Astrocyte of the spinal cord (primary cell): ENCODE data around the gene TRPM3.

Experiments used
- DNase-seq: peaks from one replicate; pipeline ENCODE4 v3.0.0; 2011; ENCODE audit warnings: low read depth, low spot score
- H3K4me3 ChIP-seq: 2 replicates; pipeline ENCODE4 v1.5.1; 2011; ENCODE audit warnings: low read depth, mild to moderate bottlenecking, low read length, moderate library complexity
- CTCF ChIP-seq: IDR thresholded peaks from 2 replicates; pipeline ENCODE4 v1.5.1; 2012; ENCODE audit warnings: low read depth, mild to moderate bottlenecking, low read length, inconsistent platforms
- in situ Hi-C: cut with HindIII; loops from 2 replicates; pipeline ENCODE4 v1.10.0; 2017; ENCODE audit warnings: low sequenced_read_pairs

TRPM3 gene

GRCh38 chr9:70610287-70610644 is 511.2 kb downstream of the TRPM3 start:
- in situ Hi-C loops = no loop called here
- DNase-seq = no peak
- no peak overlapping the region for H3K4me3 ChIP-seq
- no peak for TF ChIP-seq CTCF

GRCh38 chr9:70609542-70610286 is 511.7 kb downstream of the TRPM3 start:
- DNase-seq = peak; percentile 82
- in situ Hi-C loops = no loop called here
- no peak overlapping the region for H3K4me3 ChIP-seq
- TF ChIP-seq CTCF = no peak

- no peak overlapping the region for H3K4me3 ChIP-seq
- DNase-seq = no peak
- in situ Hi-C loops = no loop called here
- TF ChIP-seq CTCF = no peak
Observed at GRCh38 chr9:70609011-70609410, 512.4 kb downstream of the TRPM3 start.

- TF ChIP-seq CTCF = no peak
- in situ Hi-C loops = no loop called here
- H3K4me3 ChIP-seq = no peak overlapping the region
- DNase-seq = no peak
Observed at GRCh38 chr9:70607926-70608325, 513.5 kb downstream of the TRPM3 start.

- DNase-seq = no peak
- no peak for TF ChIP-seq CTCF
- no peak overlapping the region for H3K4me3 ChIP-seq
- in situ Hi-C loops = no loop called here
Observed at GRCh38 chr9:70607329-70607728, 514.1 kb downstream of the TRPM3 start.

GRCh38 chr9:70603020-70603411 is 518.4 kb downstream of the TRPM3 start:
- no peak for TF ChIP-seq CTCF
- H3K4me3 ChIP-seq = no peak overlapping the region
- no peak for DNase-seq
- in situ Hi-C loops = no loop called here
